DOHH2 (cell line): ENCODE data around the gene C16orf95.

Experiments used
- CTCF ChIP-seq: fragments of 200-600 bp; sonication (generic); IDR thresholded peaks from one replicate; pipeline ENCODE4 v1.5.1; 2014; ENCODE audit warnings: antibody characterized with exemption, mild to moderate bottlenecking, low read depth, low read length; ENCODE audit not compliant: poor library complexity, severe bottlenecking
- EZH2phosphoT487 ChIP-seq: fragments of 200-600 bp; sonication (generic); IDR thresholded peaks from 2 replicates; pipeline ENCODE4 v1.6.1; 2017; ENCODE audit warnings: borderline replicate concordance, mild to moderate bottlenecking, antibody characterized with exemption, low read length, moderate library complexity, mixed read lengths

- no peak for TF ChIP-seq CTCF
- TF ChIP-seq EZH2phosphoT487 = no peak
Observed at GRCh38 chr16:87308826-87309225, 8.4 kb downstream of the C16orf95 start.
